NCI-H187 treated with DMSO at 0.1 percent for 48 hours (cell line): ENCODE data around the gene UBA3.

ENCODE experiments used
- DNase-seq: peaks from one replicate; lab custom pipeline; 2025; lab: John Stamatoyannopoulos, UW

The UBA3 gene

GRCh38 chr3:69011096-69011730, 69.0 kb downstream of the UBA3 start:
- no peak for DNase-seq

GRCh38 chr3:69009559-69010410, 70.4 kb downstream of the UBA3 start:
- no peak for DNase-seq

GRCh38 chr3:69008980-69009379, 71.2 kb downstream of the UBA3 start:
- no peak for DNase-seq

- DNase-seq, result no peak
Measured at GRCh38 chr3:69005791-69006482, 74.2 kb downstream of the UBA3 start.

GRCh38 chr3:69005071-69005790, 74.9 kb downstream of the UBA3 start:
- no peak for DNase-seq
